Measurements from ENCODE around the gene RBL2. TPM values are rescaled to one million over a fixed set of nuclear protein-coding genes. Genes with fewer than 3 reads are reported as not detected.
"Not testable (repeated sequence)": the region's sequence is repeated elsewhere in the genome, so short reads cannot be mapped to it uniquely, and the experiment has no call there.

The RBL2 gene
- total RNA-seq (2021): 39.6 and 44.6 TPM in 2 replicates
- Bru-seq, nascent RNA: percentile 81 among the genes with signal in this experiment
- BruChase-seq, experiment 1, labeled RNA remaining after a 2-hour chase: percentile 82 among the genes with signal in this experiment
- percentile 85 among the genes with signal in this experiment for BruChase-seq, experiment 2, labeled RNA remaining after a 6-hour chase
- long read RNA-seq, full-length matches to known transcripts: 35 of 68 reads
- long read RNA-seq, partial matches to known transcripts: 16 of 68 reads
- long read RNA-seq, other reads (novel, unspliced or antisense): 17 of 68 reads

- Histone ChIP-seq H3K4me3 (ENCODE audit: low read depth, low read length, poor library complexity, severe bottlenecking) (peak within 1 kb of the TSS; percentile 88), H3K36me3 (ENCODE audit: insufficient read depth, low read length, poor library complexity, severe bottlenecking) (no peaks in the 10 kb centered on the region), H3K4me1 (ENCODE audit: insufficient read depth, low read length, poor library complexity, severe bottlenecking) (peaks cover 7% of the 10 kb centered on the region), H3K27me3 (replicated peaks; ENCODE audit: insufficient read depth, low read depth, low read length, poor library complexity) (no peaks in the 10 kb centered on the region), H3K27ac (ENCODE audit: low read depth, low read length, poor library complexity, severe bottlenecking) (peak within 1 kb of the TSS; percentile 87), H3K9me3 (ENCODE audit: low read depth, low read length, poor library complexity, severe bottlenecking) (no peaks in the 10 kb centered on the region)
- CTCF ChIA-PET: interaction anchor here (1.6 kb wide), 1 partner anchor 19 kb away, joined by 4 read pairs; no protein-coding TSS in a partner anchor
- DNase-seq (ENCODE audit: low spot score): peak; percentile 88
- intact Hi-C loops (cut with micrococcal nuclease; ENCODE audit: unreplicated experiment): no loop called here
- TF ChIP-seq CTCF (conservative IDR thresholded peaks at IDR 0.05; ENCODE audit: low read depth, low read length) (no peak), EZH2 (IDR thresholded peaks at IDR 0.05; ENCODE audit: borderline replicate concordance, low read depth, low read length, poor library complexity, severe bottlenecking) (no peak)
- POLR2A ChIA-PET (ENCODE audit: low non-redundant PET): no interaction called here
- BruUV-seq (replicated peaks): no TSS peak
Measured at GRCh38 chr16:53434377-53435065, at the start of gene RBL2. Gene RBL2, plus strand, starts transcription at chr16:53434471. Its CDS starts 86 bp downstream, at chr16:53434557.

DNA sequence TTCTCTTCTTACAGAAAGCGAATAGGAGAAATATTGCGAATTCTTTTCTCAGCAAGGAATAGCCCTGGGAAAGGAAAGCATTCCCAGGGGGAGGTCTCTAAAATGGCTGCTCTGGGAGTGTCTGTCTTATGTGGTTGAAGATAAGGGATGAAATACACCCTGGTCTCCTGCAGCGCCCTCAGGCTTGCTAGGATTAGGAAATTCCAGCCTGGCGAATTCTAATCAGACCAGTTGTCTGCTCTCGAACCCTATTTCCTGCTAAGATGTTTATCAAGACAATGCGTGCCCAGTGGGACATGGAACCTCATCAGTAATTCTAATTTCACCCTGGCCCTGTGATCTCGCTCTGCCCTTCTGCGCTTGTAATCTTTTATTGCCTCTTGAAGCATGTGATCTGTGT, 49.7 kb upstream of the RBL2 start:
- POLR2A ChIA-PET (ENCODE audit: low non-redundant PET); intact Hi-C loops (cut with micrococcal nuclease; ENCODE audit: unreplicated experiment); H3K27me3 ChIP-seq (replicated peaks; ENCODE audit: insufficient read depth, low read depth, low read length, poor library complexity); H3K36me3 ChIP-seq (ENCODE audit: insufficient read depth, low read length, poor library complexity, severe bottlenecking); H3K27ac ChIP-seq (ENCODE audit: low read depth, low read length, poor library complexity, severe bottlenecking); H3K4me3 ChIP-seq (ENCODE audit: low read depth, low read length, poor library complexity, severe bottlenecking); DNase-seq (ENCODE audit: low spot score); H3K9me3 ChIP-seq (ENCODE audit: low read depth, low read length, poor library complexity, severe bottlenecking); H3K4me1 ChIP-seq (ENCODE audit: insufficient read depth, low read length, poor library complexity, severe bottlenecking); BruUV-seq (replicated peaks): not testable (repeated sequence)
- CTCF ChIA-PET: interaction anchor here (0.5 kb wide), 1 partner anchor 505 kb away, joined by 3 read pairs; no protein-coding TSS in a partner anchor

- POLR2A ChIA-PET (ENCODE audit: low non-redundant PET): no interaction called here
- intact Hi-C loops (cut with micrococcal nuclease; ENCODE audit: unreplicated experiment): no loop called here
- Histone ChIP-seq H3K4me1 (ENCODE audit: insufficient read depth, low read length, poor library complexity, severe bottlenecking) (no peaks in the 10 kb centered on the region), H3K9me3 (ENCODE audit: low read depth, low read length, poor library complexity, severe bottlenecking) (no peaks in the 10 kb centered on the region), H3K36me3 (ENCODE audit: insufficient read depth, low read length, poor library complexity, severe bottlenecking) (no peaks in the 10 kb centered on the region), H3K27ac (ENCODE audit: low read depth, low read length, poor library complexity, severe bottlenecking) (no peak overlapping the region), H3K4me3 (ENCODE audit: low read depth, low read length, poor library complexity, severe bottlenecking) (no peak overlapping the region), H3K27me3 (replicated peaks; ENCODE audit: insufficient read depth, low read depth, low read length, poor library complexity) (no peaks in the 10 kb centered on the region)
- BruUV-seq (replicated peaks): no TSS peak
- no peak for DNase-seq (ENCODE audit: low spot score)
- TF ChIP-seq CTCF (conservative IDR thresholded peaks at IDR 0.05; ENCODE audit: low read depth, low read length) (peak; percentile 23; the same call in 1 of the 2 replicates), EZH2 (IDR thresholded peaks at IDR 0.05; ENCODE audit: borderline replicate concordance, low read depth, low read length, poor library complexity, severe bottlenecking) (no peak)
- CTCF ChIA-PET: no interaction called here
Measured at GRCh38 chr16:53404959-53405358, 29.3 kb upstream of the RBL2 start.

Measured in A673 (cell line).